GM19193 (cell line): ENCODE measurements around the gene CFAP46.

Experiments used
- POLR2A ChIP-seq: IDR thresholded peaks from 4 replicates; pipeline ENCODE4 v1.6.1; 2011; ENCODE audit not compliant: insufficient read depth, insufficient read length; ENCODE audit errors: extremely low read depth

Gene CFAP46

DNA sequence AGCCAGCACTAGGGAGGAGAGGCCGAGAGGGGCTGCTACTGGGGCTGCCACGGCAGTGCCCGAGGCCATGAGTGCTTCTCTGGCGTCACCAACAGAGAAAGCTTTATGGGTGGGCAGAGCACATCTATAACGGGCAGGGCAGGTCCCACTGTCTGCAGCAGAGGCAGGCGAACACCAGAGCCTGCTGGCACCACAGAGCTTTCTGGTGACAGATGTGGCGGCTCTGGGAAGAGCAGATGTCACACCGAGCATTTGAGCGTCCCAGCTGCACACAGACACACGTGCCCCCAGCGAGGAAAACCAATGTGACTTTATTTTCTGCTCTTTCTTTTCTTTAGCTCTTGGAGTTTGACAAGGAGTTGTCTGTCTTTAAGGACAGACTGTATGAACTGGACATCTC, 176.9 kb downstream of the CFAP46 start:
- no peak for TF ChIP-seq POLR2A

DNA sequence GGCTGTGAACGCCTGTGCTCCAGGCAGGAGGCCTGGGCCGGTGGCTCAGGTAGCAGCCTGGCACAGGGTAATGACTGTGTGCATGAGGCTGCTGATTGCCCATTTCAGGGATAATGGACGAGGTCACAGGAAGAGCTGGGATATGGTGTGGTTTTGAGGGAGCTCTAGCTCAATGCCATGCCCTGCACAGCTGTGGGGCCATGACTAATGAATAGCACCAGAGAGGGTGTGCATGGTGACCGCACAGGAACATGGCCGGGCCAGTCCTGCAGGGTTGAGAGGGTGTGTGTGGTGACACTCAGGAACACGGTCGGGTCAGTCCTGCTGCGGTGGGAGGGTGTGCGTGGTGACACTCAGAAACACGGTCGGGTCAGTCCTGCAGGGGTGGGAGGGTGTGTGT, 178.3 kb downstream of the CFAP46 start:
- no peak for TF ChIP-seq POLR2A

DNA sequence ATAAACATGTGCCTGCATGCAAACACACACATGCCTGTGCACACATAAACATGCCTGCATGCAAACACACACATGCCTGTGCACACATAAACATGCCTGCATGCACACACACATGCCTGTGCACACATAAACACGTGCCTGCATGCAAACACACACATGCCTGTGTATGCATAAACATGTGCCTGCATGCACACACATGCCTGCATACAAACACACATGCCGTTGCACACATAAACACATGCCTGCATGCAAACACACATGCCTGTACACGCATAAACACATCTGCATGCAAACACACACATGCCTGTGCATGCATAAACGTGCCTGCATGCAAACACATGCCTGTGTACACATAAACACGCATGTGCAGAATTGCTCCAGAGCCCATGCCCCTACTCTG, 178.8 kb downstream of the CFAP46 start:
- no peak for TF ChIP-seq POLR2A

DNA sequence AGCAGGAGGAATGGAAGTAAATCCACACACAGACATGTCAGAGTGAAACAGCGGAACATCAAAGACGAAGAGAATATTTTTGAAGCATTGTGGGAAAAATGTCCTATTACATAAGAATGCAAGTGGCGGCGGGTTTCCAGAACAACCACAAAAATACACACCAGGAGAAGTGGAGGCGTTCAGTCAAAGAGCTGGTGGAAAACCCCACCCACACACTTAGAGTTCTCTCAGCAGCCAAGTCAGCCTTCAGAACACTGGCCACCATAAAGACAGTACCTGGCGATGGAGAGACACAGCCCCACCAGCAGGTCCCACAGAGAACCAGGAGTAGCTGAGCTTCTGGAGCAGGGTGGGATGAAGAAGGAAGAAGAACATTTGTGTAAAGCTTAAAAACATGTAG, 180.1 kb downstream of the CFAP46 start:
- TF ChIP-seq POLR2A, result no peak

DNA sequence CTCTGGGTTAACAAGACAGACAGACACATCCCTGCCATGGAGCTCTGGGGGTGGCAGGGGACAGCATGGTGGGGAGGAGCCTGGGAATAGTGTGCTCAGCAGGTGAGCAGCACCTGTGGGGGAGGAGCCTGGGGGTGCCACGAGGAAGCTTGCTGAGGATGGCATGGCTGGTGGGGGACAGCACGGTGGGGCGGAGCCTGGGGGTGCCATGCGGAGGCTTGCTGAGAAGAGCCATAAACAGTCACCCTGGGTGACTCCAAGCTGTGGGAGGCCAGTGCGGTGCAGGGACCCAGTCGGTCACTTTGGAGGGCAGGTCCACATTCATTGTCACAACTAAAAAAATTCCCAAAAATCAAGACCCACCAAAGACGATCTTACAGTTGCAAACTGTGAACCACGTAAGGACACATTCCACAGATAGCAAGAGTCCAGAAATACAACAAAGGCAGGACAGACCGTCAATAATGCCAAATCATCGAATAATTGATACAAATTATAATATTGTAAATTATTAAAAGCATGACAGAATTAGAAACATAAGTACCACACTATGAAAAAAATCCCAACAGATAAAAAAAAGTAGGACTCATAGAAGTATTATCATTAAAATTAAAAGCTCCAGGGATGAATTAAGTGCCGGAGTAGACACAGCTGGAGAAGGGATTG, 180.8 kb downstream of the CFAP46 start:
- no peak for TF ChIP-seq POLR2A

DNA sequence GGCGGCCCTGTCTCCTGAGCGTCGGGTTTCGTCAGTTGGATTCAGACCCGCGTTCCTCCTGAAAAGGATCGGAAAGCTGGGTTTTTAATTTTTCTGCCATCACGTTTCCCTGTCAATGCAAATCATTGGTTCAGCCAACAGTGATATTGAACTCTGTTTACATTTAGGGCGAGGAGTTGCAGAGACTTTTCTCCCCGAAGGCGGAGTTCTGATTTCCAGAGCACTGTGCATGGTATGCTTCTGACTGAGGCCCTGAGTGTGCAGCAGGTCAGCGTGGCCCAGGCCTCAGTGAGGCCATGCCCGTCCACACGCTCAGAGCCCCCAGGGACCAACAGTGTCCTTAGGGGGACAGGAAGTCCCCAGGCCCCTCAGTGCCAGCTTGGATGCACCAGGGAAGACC, 183.5 kb downstream of the CFAP46 start:
- no peak for TF ChIP-seq POLR2A
